GM11168 (cell line): Measurements from ENCODE around the gene IL18RAP.

Experiments
- in situ Hi-C: fragments of 300-500 bp; cut with MboI; formaldehyde crosslinking; loops from one replicate; pipeline ENCODE4 v1.12.0; 2022; ENCODE audit warnings: low sequenced_read_pairs; ENCODE audit not compliant: unreplicated experiment

The IL18RAP gene, protein sequence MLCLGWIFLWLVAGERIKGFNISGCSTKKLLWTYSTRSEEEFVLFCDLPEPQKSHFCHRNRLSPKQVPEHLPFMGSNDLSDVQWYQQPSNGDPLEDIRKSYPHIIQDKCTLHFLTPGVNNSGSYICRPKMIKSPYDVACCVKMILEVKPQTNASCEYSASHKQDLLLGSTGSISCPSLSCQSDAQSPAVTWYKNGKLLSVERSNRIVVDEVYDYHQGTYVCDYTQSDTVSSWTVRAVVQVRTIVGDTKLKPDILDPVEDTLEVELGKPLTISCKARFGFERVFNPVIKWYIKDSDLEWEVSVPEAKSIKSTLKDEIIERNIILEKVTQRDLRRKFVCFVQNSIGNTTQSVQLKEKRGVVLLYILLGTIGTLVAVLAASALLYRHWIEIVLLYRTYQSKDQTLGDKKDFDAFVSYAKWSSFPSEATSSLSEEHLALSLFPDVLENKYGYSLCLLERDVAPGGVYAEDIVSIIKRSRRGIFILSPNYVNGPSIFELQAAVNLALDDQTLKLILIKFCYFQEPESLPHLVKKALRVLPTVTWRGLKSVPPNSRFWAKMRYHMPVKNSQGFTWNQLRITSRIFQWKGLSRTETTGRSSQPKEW

DNA sequence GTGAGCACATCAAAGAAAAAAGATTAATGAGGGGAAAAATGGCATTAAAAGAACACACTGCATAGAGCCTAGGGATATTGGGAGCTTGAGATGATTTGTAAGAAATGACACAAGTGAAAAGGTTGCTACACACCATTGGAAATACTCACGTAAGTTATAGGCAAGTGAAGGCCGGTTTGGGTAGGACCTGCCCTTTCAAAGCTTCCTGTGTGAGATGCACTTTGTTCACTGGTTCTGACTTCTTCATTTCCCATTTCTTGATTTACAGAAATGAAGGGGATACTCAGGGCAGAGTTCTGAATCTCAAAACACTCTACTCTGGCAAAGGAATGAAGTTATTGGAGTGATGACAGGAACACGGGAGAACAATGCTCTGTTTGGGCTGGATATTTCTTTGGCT is at the start of gene IL18RAP:
IL18RAP (plus strand) TSS at position 251 of the 400 bp plus-strand sequence; CDS start at position 369, 118 bp downstream.
- in situ Hi-C loops: no loop called here

- in situ Hi-C loops: no loop called here
Observed at GRCh38 chr2:102376052-102376591, 46.8 kb upstream of the IL18RAP start.

DNA sequence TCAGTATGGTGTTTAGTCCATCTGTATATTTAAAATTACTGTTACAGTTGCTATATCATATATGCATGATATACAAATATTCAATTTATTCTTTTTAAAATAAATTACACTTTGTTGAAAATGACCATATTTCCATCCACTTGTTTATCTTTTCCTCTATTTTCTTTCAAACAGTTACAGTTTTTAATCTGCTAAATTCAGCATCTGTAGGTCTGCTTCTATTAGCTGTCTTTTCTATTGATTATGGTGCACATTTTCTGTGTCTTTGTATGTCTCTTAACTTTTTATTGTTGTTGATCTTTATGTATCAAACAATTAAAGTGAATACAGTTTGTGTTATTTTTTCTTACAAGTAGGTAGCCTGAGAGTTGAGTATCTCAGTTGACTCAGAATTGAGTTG is 39.2 kb upstream of the IL18RAP start:
- in situ Hi-C loops: no loop called here

DNA sequence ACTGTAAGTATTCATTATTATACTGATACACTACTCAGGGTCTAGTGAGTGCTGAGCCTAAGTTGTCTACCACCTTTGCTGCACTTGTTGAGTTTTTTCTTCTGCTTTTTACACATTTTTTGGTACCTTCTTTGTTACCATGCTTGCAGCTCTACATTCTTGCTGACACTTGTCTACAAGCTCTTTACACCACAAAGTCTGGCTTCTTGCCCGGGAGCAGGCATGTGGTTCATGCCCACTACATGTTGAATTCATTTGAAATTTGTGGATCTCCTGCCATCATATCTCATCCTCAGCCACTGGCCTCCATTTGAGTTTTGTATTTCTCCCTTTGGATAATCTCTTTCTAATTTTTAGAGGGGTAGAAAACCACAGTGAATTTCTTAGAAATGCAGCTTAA is 37.4 kb upstream of the IL18RAP start:
- in situ Hi-C loops: no loop called here

DNA sequence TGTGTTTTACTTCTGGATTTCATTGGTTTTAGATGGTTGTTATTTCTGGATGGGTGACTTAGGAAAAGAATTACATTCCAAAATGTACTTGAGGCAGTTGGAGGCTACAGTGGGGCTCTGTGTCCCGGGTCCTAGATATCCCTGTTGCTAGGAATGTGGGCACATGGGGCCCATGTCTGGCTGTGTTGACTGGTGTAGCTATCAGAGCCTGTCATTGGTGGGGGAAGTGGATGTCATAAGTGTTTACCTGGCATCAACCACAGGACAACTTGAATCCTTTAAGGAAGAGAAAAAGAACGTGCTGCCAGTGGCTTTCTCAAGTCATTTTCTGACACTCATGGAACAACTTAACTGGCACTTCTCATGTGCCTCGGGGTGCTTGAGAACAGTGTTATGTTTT is 37.0 kb upstream of the IL18RAP start:
- in situ Hi-C loops: no loop called here

DNA sequence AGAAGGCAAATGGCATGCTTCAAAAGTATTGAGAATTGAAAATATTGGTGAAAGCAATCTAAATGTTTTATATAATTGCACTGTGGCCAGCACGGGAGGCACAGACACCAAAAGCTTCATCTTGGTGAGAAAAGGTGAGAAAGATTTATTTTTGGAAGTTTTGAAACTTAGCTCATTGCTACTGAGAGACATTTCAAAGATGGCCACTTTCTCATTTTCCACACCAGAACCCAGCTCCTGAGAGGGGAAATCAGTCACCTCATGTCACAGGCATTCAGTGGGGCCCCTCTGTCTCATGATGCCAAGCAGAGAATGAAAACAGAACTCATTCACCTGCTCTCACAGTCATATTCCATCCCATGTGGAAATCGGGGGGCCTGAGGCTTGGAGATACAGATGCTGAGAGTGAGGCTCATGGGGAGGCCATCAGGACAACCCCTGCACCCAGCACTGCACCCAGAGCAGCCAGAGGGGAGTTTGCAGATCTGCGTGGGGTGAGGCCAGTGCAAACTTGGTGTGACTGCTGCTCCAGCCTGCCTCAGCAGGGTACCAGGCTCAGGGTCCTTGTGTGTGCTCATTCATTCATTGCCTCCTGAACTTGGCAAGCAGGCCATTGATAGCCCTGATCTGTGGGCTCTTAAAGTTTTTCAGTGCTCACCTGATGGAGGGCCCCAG is 36.0 kb upstream of the IL18RAP start:
- in situ Hi-C loops: no loop called here

DNA sequence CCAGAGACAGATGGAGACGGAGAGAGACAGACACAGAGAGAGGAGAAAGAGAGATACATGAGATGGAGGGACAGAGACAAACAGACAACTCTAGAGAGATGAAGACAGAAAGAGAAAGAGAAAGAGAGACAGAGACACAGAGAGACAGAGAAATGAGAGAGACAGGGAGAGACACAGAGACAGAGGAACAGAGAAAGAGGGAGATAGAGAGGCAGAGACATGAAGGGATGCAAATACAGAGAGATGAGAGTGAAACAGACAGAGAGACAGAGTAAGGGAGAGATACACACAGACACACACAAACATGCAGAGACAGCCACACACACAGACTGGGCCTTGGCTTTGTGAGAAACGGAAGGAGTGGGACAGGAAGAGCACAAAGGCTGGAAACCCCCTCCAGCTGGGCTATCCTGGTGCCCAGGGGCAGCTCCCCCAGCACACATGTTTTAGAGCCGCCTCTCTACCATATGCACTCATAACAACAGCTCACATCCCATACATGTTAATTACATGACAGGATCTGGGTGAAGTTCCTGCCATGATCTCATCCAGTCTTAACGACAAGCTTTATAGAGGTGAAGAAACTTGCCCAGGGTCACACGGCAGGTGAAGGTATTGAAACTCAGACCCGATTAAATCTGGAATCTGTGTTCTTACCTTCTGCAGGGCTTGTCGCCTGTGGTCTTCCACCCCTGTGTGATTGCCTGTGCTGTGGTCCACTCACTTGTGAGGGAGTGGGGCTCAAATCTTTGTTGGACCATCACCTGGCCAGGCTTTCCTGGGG is 35.0 kb upstream of the IL18RAP start:
- in situ Hi-C loops: no loop called here

- in situ Hi-C loops: no loop called here
Observed at GRCh38 chr2:102391565-102391964, 31.4 kb upstream of the IL18RAP start.

GRCh38 chr2:102392096-102392495 is 30.9 kb upstream of the IL18RAP start:
- in situ Hi-C loops: no loop called here

DNA sequence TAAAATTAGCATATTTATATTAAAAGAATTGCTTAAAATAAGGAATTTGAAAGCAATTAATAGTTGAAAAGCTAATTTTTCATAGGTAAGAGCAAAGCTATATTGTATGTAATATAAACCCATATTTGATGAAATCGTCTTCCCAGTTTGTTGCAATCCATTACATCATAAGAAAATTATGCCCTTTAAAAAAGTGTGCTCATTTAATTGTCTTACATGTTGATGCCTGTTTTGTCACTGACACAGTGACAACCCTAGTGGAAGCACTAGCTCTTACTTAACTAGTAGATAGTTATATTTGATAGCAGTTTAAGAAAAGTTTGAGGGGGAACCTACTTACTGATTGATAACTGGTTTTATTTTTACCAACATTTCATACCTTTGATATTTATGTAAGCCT is 30.0 kb upstream of the IL18RAP start:
- in situ Hi-C loops: no loop called here

DNA sequence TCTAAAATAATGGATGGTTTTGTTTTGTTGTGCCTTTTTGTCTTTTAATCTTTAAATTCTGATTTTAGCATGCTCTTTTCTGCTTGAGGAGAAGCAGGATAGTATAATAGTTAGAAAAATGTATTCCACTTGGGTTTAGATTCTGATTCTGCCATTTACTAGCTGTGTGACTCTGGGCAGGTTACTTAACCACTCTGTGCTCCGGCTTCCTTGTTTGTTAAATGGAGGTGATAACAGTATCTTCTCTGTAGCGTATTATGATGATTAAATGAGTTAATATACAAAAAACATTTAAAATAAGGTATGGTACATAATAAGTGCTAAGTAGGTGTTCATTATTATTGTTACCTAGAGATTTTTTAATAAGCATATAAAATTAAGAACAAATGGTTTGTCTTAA is 26.9 kb upstream of the IL18RAP start:
- in situ Hi-C loops: no loop called here

DNA sequence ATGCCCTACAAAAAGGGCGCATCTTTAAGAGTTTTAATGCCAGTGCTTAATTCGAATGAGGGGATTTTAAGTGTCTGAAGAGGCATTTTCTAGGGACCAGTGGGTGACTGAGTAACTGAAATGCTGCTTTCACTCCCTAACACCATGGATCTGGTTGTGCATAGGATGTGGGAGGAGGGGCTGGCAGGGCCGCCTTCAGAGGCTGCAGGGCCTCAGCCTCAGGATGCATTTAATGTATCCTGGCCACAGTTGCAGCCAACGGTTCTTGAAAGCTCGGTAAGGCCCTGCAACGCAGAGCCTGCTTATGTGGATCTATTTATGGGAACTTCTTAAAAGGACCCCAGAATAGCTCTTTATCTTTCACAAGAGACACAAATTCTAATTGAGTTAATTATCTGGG is 25.8 kb upstream of the IL18RAP start:
- in situ Hi-C loops: no loop called here

DNA sequence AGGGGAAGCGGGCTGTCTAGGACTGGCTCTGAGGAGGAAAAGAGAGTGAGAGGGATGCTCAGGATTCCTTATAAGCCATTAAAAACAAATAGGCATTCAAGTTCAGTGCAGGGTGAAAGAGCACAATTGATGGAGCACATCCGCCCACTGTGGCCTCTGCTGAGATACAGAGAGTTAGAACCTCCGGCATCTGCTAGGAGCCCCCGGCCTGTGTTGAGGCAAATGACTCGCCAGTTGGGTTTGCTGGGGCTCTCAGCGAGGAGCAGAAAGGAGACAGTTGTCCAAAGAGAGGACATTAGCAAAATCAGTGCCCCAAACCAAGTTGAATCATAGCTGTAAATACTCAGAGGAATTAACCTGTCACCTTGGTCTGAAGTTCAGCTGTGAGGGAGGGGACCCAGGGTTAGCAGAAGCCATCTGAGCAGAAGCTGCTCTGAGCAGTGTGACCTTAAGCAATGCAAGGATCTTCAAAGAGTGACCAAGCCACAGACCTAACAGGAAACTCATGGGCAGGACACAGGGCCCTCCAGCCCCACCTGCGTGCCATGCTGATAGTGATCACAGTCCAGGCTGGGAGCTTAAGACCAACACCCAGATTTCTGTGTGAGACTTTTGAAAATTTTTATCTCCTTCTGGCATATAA is 23.3 kb upstream of the IL18RAP start:
- in situ Hi-C loops: no loop called here

DNA sequence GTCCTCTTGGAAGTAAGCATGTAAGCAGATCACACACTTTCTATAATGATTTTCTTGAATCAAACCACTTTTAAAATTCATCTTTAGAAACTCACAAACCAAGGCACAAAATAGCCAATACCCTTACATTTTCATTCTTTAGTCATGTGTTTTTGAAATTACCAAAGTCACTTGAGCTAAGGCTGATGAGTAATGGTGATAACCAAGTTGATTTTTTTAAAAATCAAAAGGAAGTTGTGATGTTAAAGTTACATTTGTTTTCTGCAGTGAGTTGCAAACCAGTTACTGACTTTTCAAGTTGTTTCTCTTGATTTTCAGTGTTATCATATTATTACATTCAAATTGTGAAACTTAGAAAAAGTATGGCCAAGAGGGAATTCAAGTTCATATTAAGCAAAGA is 21.5 kb upstream of the IL18RAP start:
- in situ Hi-C loops: no loop called here

DNA sequence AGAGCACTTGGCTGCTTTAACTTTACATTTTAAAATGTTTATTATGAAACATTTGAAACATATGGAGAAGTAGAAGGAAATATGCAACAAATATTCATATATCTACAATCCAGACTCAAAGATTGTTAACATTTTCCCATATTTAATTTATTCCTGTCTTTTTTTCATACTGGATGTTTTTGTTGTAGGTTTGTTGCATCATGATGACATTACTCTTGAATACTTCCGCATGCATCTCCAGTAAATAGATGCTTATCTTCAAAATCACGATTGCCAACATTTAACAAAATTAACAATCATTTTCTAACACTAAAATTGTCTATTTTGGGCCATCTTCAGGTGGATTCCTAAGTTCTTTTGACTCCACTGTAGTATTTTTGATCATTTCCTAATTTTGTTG is 21.1 kb upstream of the IL18RAP start:
- in situ Hi-C loops: no loop called here

DNA sequence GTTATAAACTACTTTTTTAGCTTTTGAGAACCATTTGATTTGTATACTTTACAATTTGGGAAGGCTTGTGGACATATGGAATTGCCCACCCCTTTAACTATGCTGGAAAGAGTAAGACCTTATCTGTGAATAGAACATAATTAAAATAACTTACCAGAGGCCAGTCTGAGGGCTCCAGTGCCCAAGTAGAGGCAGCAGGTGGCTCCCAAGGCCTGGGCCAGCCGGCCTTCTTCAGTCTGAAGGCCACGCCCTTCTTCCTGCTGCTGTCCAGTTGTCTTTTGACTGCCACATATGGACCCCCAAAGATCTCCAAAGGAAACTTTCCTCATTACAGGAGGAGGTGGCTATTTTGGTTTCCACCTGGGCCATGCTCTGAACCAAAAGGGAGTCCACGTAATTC is 12.0 kb upstream of the IL18RAP start:
- in situ Hi-C loops: no loop called here

- in situ Hi-C loops: no loop called here
Observed at GRCh38 chr2:102412199-102412598, 10.8 kb upstream of the IL18RAP start.

DNA sequence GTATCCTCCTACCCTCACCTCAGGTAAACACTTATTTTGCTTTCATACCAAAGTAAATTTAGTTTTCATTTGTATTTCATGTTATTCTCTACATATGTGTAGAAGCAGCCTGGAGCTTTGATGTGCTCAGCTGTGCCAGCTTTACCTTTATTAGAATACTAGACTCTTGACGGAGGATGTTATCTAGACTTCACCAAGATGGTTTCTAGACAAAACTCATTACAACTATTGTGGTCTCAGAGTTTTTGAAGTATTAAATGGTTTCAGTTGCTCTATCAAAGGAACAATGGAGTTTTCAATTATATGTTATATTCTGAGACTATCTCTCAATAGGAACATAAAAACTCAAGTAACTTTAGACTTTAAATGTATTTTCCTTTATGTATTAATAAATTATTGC is 5.0 kb upstream of the IL18RAP start:
- in situ Hi-C loops: no loop called here

DNA sequence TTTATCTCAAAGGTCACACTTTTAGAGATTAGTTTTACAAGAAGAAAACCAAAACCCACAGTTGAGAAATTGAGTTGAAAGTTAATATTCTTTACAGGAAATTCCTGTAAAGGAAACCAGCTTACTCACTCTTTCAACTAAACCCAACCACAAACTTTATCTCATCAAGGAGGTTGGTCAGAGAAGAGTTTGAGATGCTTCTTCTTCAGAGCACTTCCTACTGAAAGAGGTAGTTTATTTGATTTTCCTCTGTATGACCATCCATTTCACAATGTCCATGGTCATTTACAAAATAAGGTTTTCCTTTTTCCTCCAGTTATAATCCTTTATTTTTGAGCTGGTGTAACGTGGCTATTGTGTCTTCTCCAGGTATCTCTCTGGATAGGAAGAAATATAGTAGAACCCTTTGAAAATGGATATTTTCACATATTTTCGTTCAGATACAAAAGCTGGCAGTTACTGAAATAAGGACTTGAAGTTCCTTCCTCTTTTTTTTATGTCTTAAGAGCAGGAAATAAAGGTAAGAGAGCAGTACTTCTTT is 4.5 kb upstream of the IL18RAP start:
- in situ Hi-C loops: no loop called here

DNA sequence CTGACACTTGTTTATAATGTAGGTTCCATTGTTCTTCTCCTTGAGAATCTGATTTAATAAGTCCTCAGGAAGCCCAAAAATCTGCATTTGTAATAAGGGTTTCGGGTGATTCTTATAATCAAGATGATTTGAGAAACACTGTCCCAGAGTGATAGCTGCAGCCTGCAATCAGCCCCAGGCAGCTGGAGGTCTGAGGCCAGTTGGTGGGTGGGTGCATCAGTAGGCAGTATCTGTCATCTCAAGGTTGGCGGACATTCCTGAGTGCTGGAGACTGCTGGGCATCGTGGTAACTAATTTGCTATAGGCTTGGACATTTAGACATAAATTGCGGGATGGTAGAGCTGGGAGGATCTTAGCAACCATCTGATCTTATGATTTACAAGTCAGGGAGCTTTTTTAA is 2.7 kb upstream of the IL18RAP start:
- in situ Hi-C loops: no loop called here
